IMR-90 (cell line): Measurements from ENCODE around the gene VAMP5. TPM values are rescaled to one million over a fixed set of nuclear protein-coding genes. Genes with fewer than 3 reads are reported as not detected.

Experiments
- ATAC-seq: fragments of 200-7000 bp; cut with Tn5 transposase; 2 replicates; pipeline ENCODE4 v1.9.1; 2020; ENCODE audit warnings: low read depth, mild to moderate bottlenecking, moderate library complexity
- BruUV-seq: library from RNA; stranded (reverse); fragments of 400-500 nt; replicated peaks from 2 replicates; lab custom pipeline; 2021; lab: Mats Ljungman, UMichigan
- CTCF ChIA-PET: fragments of 300-600 bp; formaldehyde crosslinking; extraction: SDS; loops from one replicate; lab custom pipeline; 2021; ENCODE audit warnings: antibody characterized with exemption; lab: Yijun Ruan, JAX
- POLR2A ChIA-PET: fragments of 300-600 bp; sonication (Branson Sonifier 250); formaldehyde crosslinking; loops from one replicate; lab custom pipeline; 2022; ENCODE audit warnings: antibody characterized with exemption; ENCODE audit not compliant: unreplicated experiment; lab: Charles Lee
- DNase-seq: peaks from one replicate; pipeline ENCODE4 v3.0.0; 2013
- H2AFZ ChIP-seq: replicated peaks from 2 replicates; pipeline ENCODE3; 2013; ENCODE audit warnings: low read length, mild to moderate bottlenecking; ENCODE audit not compliant: poor library complexity
- H2AK5ac ChIP-seq: 2 replicates; pipeline ENCODE4 v1.6.1; 2013; ENCODE audit warnings: low read depth, low read length, inconsistent platforms
- H2AK9ac ChIP-seq: replicated peaks from 2 replicates; pipeline ENCODE3; 2013; ENCODE audit warnings: mild to moderate bottlenecking, low read depth, low read length, moderate library complexity; ENCODE audit not compliant: poor library complexity
- H2BK120ac ChIP-seq: 2 replicates; pipeline ENCODE4 v1.6.1; 2013; ENCODE audit warnings: low read depth, low read length, inconsistent platforms
- H2BK15ac ChIP-seq: 3 replicates; pipeline ENCODE4 v1.6.1; 2013; ENCODE audit warnings: low read depth, low read length, inconsistent platforms
- H2BK20ac ChIP-seq: 2 replicates; pipeline ENCODE4 v1.6.1; 2013; ENCODE audit warnings: low read depth, mild to moderate bottlenecking, inconsistent platforms, low read length, moderate library complexity
- H2BK5ac ChIP-seq: 2 replicates; pipeline ENCODE4 v1.6.1; 2013; ENCODE audit warnings: mild to moderate bottlenecking, low read depth, low read length, inconsistent platforms; ENCODE audit not compliant: poor library complexity, severe bottlenecking
- H3K14ac ChIP-seq: replicated peaks from 2 replicates; pipeline ENCODE4 v1.6.1; 2013; ENCODE audit warnings: low read depth, low read length, inconsistent platforms
- H3K18ac ChIP-seq: 2 replicates; pipeline ENCODE4 v1.6.1; 2013; ENCODE audit warnings: low read depth, low read length, control low read depth
- H3K23ac ChIP-seq: 2 replicates; pipeline ENCODE4 v1.6.1; 2013; ENCODE audit warnings: low read depth, low read length, inconsistent platforms
- H3K27ac ChIP-seq: 2 replicates; pipeline ENCODE4 v1.5.1; 2013; ENCODE audit warnings: mild to moderate bottlenecking, control low read depth, low read length; ENCODE audit not compliant: insufficient read depth
- H3K27me3 ChIP-seq: 2 replicates; pipeline ENCODE4 v1.6.1; 2013; ENCODE audit warnings: low read length; ENCODE audit not compliant: control insufficient read depth, insufficient read depth
- H3K36me3 ChIP-seq: 2 replicates; pipeline ENCODE4 v1.6.1; 2013; ENCODE audit warnings: low read length, mixed read lengths; ENCODE audit not compliant: control insufficient read depth, insufficient read depth
- H3K4ac ChIP-seq: 2 replicates; pipeline ENCODE4 v1.6.1; 2013; ENCODE audit warnings: low read depth, low read length, inconsistent platforms
- H3K4me1 ChIP-seq: 2 replicates; pipeline ENCODE4 v1.6.1; 2013; ENCODE audit warnings: low read length, mixed read lengths; ENCODE audit not compliant: control insufficient read depth, insufficient read depth
- H3K4me2 ChIP-seq: 2 replicates; pipeline ENCODE4 v1.6.1; 2013; ENCODE audit warnings: low read depth, mild to moderate bottlenecking, control low read depth, low read length, moderate library complexity
- H3K4me3 ChIP-seq: 2 replicates; pipeline ENCODE4 v1.5.1; 2013; ENCODE audit warnings: low read depth, mild to moderate bottlenecking, control low read depth, low read length, moderate library complexity; ENCODE audit not compliant: insufficient read depth
- H3K56ac ChIP-seq: 2 replicates; pipeline ENCODE4 v1.6.1; 2013; ENCODE audit warnings: low read length, inconsistent platforms; ENCODE audit not compliant: insufficient read depth; ENCODE audit errors: extremely low read depth
- H3K79me1 ChIP-seq, 2 experiments: 2 replicates each; pipeline ENCODE4 v1.6.1; 2013; ENCODE audit warnings: low read length in 2 of 2, inconsistent platforms in 1 of 2, low read depth in 1 of 2
- H3K9ac ChIP-seq: 2 replicates; pipeline ENCODE4 v1.6.1; 2013; ENCODE audit warnings: low read depth, low read length, control low read depth
- H3K9me1 ChIP-seq: 2 replicates; pipeline ENCODE4 v1.6.1; 2013; ENCODE audit warnings: low read length, inconsistent platforms; ENCODE audit not compliant: insufficient read depth
- H3K9me3 ChIP-seq: 2 replicates; pipeline ENCODE4 v1.6.1; 2013; ENCODE audit warnings: low read length; ENCODE audit not compliant: control insufficient read depth, insufficient read depth
- H4K20me1 ChIP-seq: 2 replicates; pipeline ENCODE4 v1.6.1; 2013; ENCODE audit warnings: low read length, inconsistent platforms; ENCODE audit not compliant: insufficient read depth
- H4K5ac ChIP-seq: 2 replicates; pipeline ENCODE4 v1.6.1; 2013; ENCODE audit warnings: mild to moderate bottlenecking, low read depth, low read length, control low read depth
- H4K8ac ChIP-seq, 2 experiments: 2 replicates each; pipeline ENCODE4 v1.6.1; 2013; ENCODE audit warnings: low read depth in 2 of 2, low read length in 2 of 2, control low read depth in 1 of 2, inconsistent platforms in 1 of 2
- H4K91ac ChIP-seq: 2 replicates; pipeline ENCODE4 v1.6.1; 2013; ENCODE audit warnings: low read depth, low read length, inconsistent platforms; ENCODE audit not compliant: insufficient read depth
- BHLHE40 ChIP-seq: fragments of 150-350 bp; IDR thresholded peaks from 2 replicates; pipeline ENCODE4 v1.6.1; 2016; ENCODE audit warnings: mild to moderate bottlenecking, low read depth, low read length
- CTCF ChIP-seq: conservative IDR thresholded peaks from 2 replicates; pipeline ENCODE4 v1.5.1; 2012; ENCODE audit warnings: mild to moderate bottlenecking, low read depth, low read length, improper control_type of control experiment
- MAZ ChIP-seq: IDR thresholded peaks from 2 replicates; pipeline ENCODE4 v1.6.1; 2012; ENCODE audit warnings: low read depth, mild to moderate bottlenecking, low read length, improper control_type of control experiment, moderate library complexity, borderline replicate concordance
- NFE2L2 ChIP-seq: fragments of 150-350 bp; IDR thresholded peaks from 2 replicates; pipeline ENCODE4 v1.6.1; 2016; ENCODE audit warnings: low read depth, mild to moderate bottlenecking, low read length
- POLR2A ChIP-seq: IDR thresholded peaks from 2 replicates; pipeline ENCODE4 v1.6.1; 2012; ENCODE audit warnings: mild to moderate bottlenecking, low read depth, low read length
- RFX5 ChIP-seq: IDR thresholded peaks from 2 replicates; pipeline ENCODE4 v1.8.0; 2012; ENCODE audit warnings: low read depth, mild to moderate bottlenecking, low read length, moderate library complexity
- WGBS, 2 experiments: methylation state at CpG; one replicate each; pipeline versions ENCODE4 v1.1.5 to v1.1.7; 2013; ENCODE audit warnings: missing lambda C conversion rate in 2 of 2; ENCODE audit not compliant: insufficient read length in 1 of 2; ENCODE audit errors: extremely low coverage in 2 of 2; 5-methylcytosine and 5-hydroxymethylcytosine counted together
- dilution Hi-C: fragments of 300-500 bp; cut with HindIII; formaldehyde crosslinking; loops from one replicate; pipeline ENCODE4 v1.14.3; 2018; ENCODE audit warnings: low sequenced_read_pairs; ENCODE audit not compliant: unreplicated experiment
- in situ Hi-C: fragments of 300-500 bp; cut with MboI; formaldehyde crosslinking; loops from 3 replicates; pipeline ENCODE4 v1.14.3; 2019; ENCODE audit warnings: low sequenced_read_pairs, inconsistent platforms, mixed read lengths
- intact Hi-C: fragments of 100-400 bp; cut with micrococcal nuclease; formaldehyde crosslinking; loops from 2 replicates; pipeline ENCODE4 v1.10.0; 2022
- polyA plus RNA-seq, 3 experiments: library from polyadenylated mRNA; depleted of rRNA; stranded (reverse); fragments of >200 nt; gene quantifications; 2 replicates each; pipeline ENCODE4 v1.2.3, GENCODE V29; 2012; ENCODE audit warnings: low replicate concordance in 1 of 3
- total RNA-seq: library from RNA; depleted of rRNA; stranded (reverse); fragments of >200 nt; gene quantifications from 2 replicates; pipeline ENCODE4 v1.2.3, GENCODE V29; 2012

VAMP5 gene
- total and polyA plus RNA-seq, 2 of the 4 experiments (the other 2 are of a cell fraction), result 13.8 to 103 TPM

GRCh38 chr2:85589181-85589580 lies 5.0 kb downstream of the VAMP5 start:
- in situ Hi-C loops, result no loop called here
- no peak overlapping the region for H2AK5ac ChIP-seq
- H3K18ac ChIP-seq, result no peak overlapping the region
- H3K27me3 ChIP-seq, result no peaks in the 10 kb centered on the region
- H3K9me1 ChIP-seq, result peaks cover 34% of the 10 kb centered on the region
- no peak overlapping the region for H2AK9ac ChIP-seq
- H3K56ac ChIP-seq, result no peak overlapping the region
- no peak overlapping the region for H3K14ac ChIP-seq
- H3K36me3 ChIP-seq, result no peaks in the 10 kb centered on the region
- peak overlapping the region; percentile 41; the same call in 1 of the 2 replicates for H3K23ac ChIP-seq
- ATAC-seq (no peak), DNase-seq (no peak)
- CTCF ChIA-PET, result no interaction called here
- peaks cover 7% of the 10 kb centered on the region; the same call in 1 of the 2 replicates for H4K20me1 ChIP-seq
- no TSS peak for BruUV-seq
- H2BK120ac ChIP-seq, result no peak overlapping the region
- H2BK5ac ChIP-seq, result no peak overlapping the region
- H3K79me1 ChIP-seq, result peaks cover 20 to 76% of the 10 kb centered on the region in 2 experiments
- H2AFZ ChIP-seq, result no peak overlapping the region
- H4K91ac ChIP-seq, result no peak overlapping the region
- no peak overlapping the region for H2BK20ac ChIP-seq
- H2BK15ac ChIP-seq, result no peak overlapping the region
- POLR2A ChIA-PET, result interaction anchor here (0.6 kb wide), 1 partner anchor 22 kb away, joined by 3 read pairs; no protein-coding TSS in a partner anchor
- 0 out of 2 replicates have a peak overlapping the region, but pooled peaks have one; percentile 1 for H3K4ac ChIP-seq
- no peak overlapping the region for H4K5ac ChIP-seq
- peaks cover 34% of the 10 kb centered on the region for H3K4me1 ChIP-seq
- H4K8ac ChIP-seq, result no peak overlapping the region
- WGBS, 2 experiments, result 90% methylated on average over 2 of the region's 4 CpGs; no CpG with 5 or more reads in 1 of the 2 experiments
- H3K9ac ChIP-seq, result no peak overlapping the region
- dilution Hi-C loops, result no loop called here
- no peaks in the 10 kb centered on the region for H3K9me3 ChIP-seq
- no peak overlapping the region for H3K4me3 ChIP-seq
- TF ChIP-seq RFX5, result no peak
- TF ChIP-seq BHLHE40, result no peak
- no peak for TF ChIP-seq CTCF
- no peak for TF ChIP-seq POLR2A
- no peak for TF ChIP-seq NFE2L2
- no peak for TF ChIP-seq MAZ
- no peak overlapping the region; the same call in 1 of the 2 replicates for H3K27ac ChIP-seq
- H3K4me2 ChIP-seq, result no peak overlapping the region
- intact Hi-C loops, result no loop called here
